Measurements from ENCODE around the gene TNIP2. TPM values are rescaled to one million over a fixed set of nuclear protein-coding genes. Genes with fewer than 3 reads are reported as not detected.

Gene TNIP2
- total and polyA plus RNA-seq, 2 of the 8 experiments (the other 6 are each of a cell fraction or from before 2014, with no cell fraction given): 23.7 to 37.7 TPM

DNA sequence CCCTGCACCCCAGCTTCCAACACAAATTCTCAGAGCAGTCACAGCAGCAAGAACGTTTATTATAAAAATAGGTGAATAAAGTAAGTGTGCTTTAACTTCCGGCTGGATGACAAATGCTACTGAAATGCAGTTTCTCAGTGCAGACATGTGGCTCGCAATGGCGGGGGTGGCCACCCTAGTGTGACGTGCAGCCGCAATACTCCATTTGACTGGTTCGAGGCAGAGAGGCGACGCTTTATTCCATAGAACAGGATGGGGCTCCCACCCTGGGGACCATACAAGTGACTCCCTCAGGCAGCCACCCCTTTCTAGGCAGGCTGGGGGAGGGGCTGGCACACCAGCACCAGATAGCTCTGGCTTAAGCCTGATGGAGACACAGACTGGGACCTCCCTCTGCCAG, 14.5 kb downstream of the TNIP2 start:
- Histone ChIP-seq H3K9ac (replicated peaks in 1 of 4; ENCODE audit: extremely low read depth in 1 of 4, low read depth in 3 of 4, low read length in 3 of 4) (no peak overlapping the region), H3K18ac (ENCODE audit: extremely low read depth, low read length) (no peak overlapping the region), H2AFZ (ENCODE audit: low read length) (no peak overlapping the region), H3K4me1 (replicated peaks in 1 of 4; ENCODE audit: control insufficient read depth in 3 of 4, insufficient read depth in 4 of 4, low read length in 3 of 4) (no peaks in the 10 kb centered on the region), H4K20me1 (replicated peaks in 1 of 2; ENCODE audit: control insufficient read depth in 1 of 2, insufficient read depth in 2 of 2, low read length in 2 of 2) (peaks cover 0 to under 1% of the 10 kb centered on the region in 2 experiments), H3K4me3 (ENCODE audit: extremely low read depth in 1 of 4, insufficient read depth in 2 of 4, low read depth in 3 of 4, low read length in 4 of 4) (no peak overlapping the region), H2BK12ac (ENCODE audit: low read depth, low read length) (no peak overlapping the region), H2BK20ac (ENCODE audit: low read length) (no peak overlapping the region), H3K23ac (ENCODE audit: insufficient read length) (no peak overlapping the region), H3K14ac (ENCODE audit: insufficient read length) (no peak overlapping the region), H3K36me3 (ENCODE audit: control insufficient read depth in 2 of 4, insufficient read depth in 4 of 4, low read length in 3 of 4) (peaks cover 6 to 26% (median 15%) of the 10 kb centered on the region in 4 experiments; a peak in 6 of 8 replicates), H3K9me3 (ENCODE audit: insufficient read depth in 2 of 2, low read depth in 1 of 2, low read length in 1 of 2) (no peaks in the 10 kb centered on the region), H3K79me1 (ENCODE audit: low read depth, low read length) (peaks cover 2% of the 10 kb centered on the region; the same call in 1 of the 2 replicates), H2AK5ac (ENCODE audit: low read depth, low read length) (no peak overlapping the region), H3K4ac (replicated peaks; ENCODE audit: insufficient read length, low read depth, low read length) (no peak overlapping the region), H3K23me2 (ENCODE audit: low read depth, low read length) (no peaks in the 10 kb centered on the region), H3K79me2 (ENCODE audit: control insufficient read depth in 1 of 2, insufficient read depth in 2 of 2, low read length in 2 of 2) (no peaks in the 10 kb centered on the region), H4K8ac (ENCODE audit: extremely low read depth, insufficient read depth, low read length) (no peak overlapping the region), H3K56ac (replicated peaks; ENCODE audit: insufficient read length, low read depth, low read length) (no peak overlapping the region), H3K27ac (ENCODE audit: low read depth, low read length) (no peak overlapping the region), H2BK15ac (ENCODE audit: low read length) (no peak overlapping the region), H3K27me3 (replicated peaks in 1 of 4; ENCODE audit: control insufficient read depth in 3 of 4, extremely low read depth in 1 of 4, insufficient read depth in 3 of 4, low read length in 3 of 4) (no peaks in the 10 kb centered on the region; a peak in 1 of 7 replicates), H4K5ac (ENCODE audit: insufficient read length, low read depth, low read length) (no peak overlapping the region), H2BK5ac (ENCODE audit: low read depth, low read length) (no peak overlapping the region), H2BK120ac (replicated peaks; ENCODE audit: low read depth, low read length) (no peak overlapping the region), H3K4me2 (ENCODE audit: insufficient read depth in 1 of 2, low read depth in 2 of 2, low read length in 2 of 2) (no peak overlapping the region), H4K91ac (replicated peaks; ENCODE audit: insufficient read length, low read length) (no peak overlapping the region)
- WGBS, 2 experiments (ENCODE audit: extremely low coverage in 1 of 2, insufficient coverage in 1 of 2, insufficient read length in 1 of 2, insufficient replicate concordance in 2 of 2, low coverage in 1 of 2, low lambda C conversion rate in 2 of 2, missing lambda C conversion rate in 1 of 2): 88% methylated on average over 9 of the region's 9 CpGs; no CpG with 5 or more reads in 1 of the 2 experiments
- TF ChIP-seq EP300 (IDR thresholded peaks at IDR 0.05; ENCODE audit: borderline replicate concordance in 1 of 2, low read depth in 2 of 2, low read length in 2 of 2) (no peak), SP1 (IDR thresholded peaks at IDR 0.05; ENCODE audit: low read depth, low read length) (no peak), POU5F1 (IDR thresholded peaks at IDR 0.05; ENCODE audit: low read depth, low read length) (no peak), E2F6 (IDR thresholded peaks at IDR 0.05) (no peak), NRF1 (IDR thresholded peaks at IDR 0.05; ENCODE audit: low read depth, low read length) (no peak), YY1 (IDR thresholded peaks at IDR 0.05; ENCODE audit: low read depth, low read length) (no peak)
- POLR2A ChIA-PET (ENCODE audit: partially characterized antibody): no interaction called here
- no peak for DNase-seq (ENCODE audit: low read depth in 1 of 2, low spot score in 2 of 2)
- no peak for FAIRE-seq
- CTCF ChIA-PET (ENCODE audit: partially characterized antibody): interaction anchor here (0.9 to 1.2 kb wide), 4 partner anchors 8 to 208 kb away, joined by 3 to 4 read pairs (median 4); no protein-coding TSS in a partner anchor
